Stimulated activated naive CD4-positive, alpha-beta T cell treated with Interleukin-2 at 50 U/mL for 16 hours (primary cell): Measurements from ENCODE around the gene DCTN3.
A peak's percentile ranks its signal among the peaks of the same experiment; 100 is the strongest.

Experiments used
- DNase-seq: peaks from one replicate; lab custom pipeline; 2025; lab: John Stamatoyannopoulos, UW

DCTN3 gene

GRCh38 chr9:34620061-34620994 is at the start of gene DCTN3:
Gene DCTN3 (minus strand): TSS chr9:34620495. CDS start chr9:34620464, 31 bp downstream.
- peak; percentile 92 for DNase-seq

- peak; percentile 81 for DNase-seq
Measured at GRCh38 chr9:34665381-34666250, 45.3 kb upstream of the DCTN3 start.

- DNase-seq, result no peak
Measured at GRCh38 chr9:34665067-34665380, 44.7 kb upstream of the DCTN3 start.

- DNase-seq, result peak; percentile 56
Measured at GRCh38 chr9:34664281-34665066, 44.2 kb upstream of the DCTN3 start.

GRCh38 chr9:34663303-34663605 is 43.0 kb upstream of the DCTN3 start:
- DNase-seq, result no peak

GRCh38 chr9:34662526-34663302 is 42.4 kb upstream of the DCTN3 start, which contains the start of gene CCL27:
Gene CCL27 (minus strand): TSS chr9:34662657. CDS start chr9:34662633, 24 bp downstream.
- no peak for DNase-seq

GRCh38 chr9:34659592-34660253 is 39.4 kb upstream of the DCTN3 start:
- no peak for DNase-seq

GRCh38 chr9:34658461-34658860 is 38.2 kb upstream of the DCTN3 start:
- DNase-seq, result no peak

GRCh38 chr9:34656992-34657391 is 36.7 kb upstream of the DCTN3 start:
- no peak for DNase-seq

- no peak for DNase-seq
Measured at GRCh38 chr9:34655394-34655793, 35.1 kb upstream of the DCTN3 start.

GRCh38 chr9:34654323-34655051 is 34.2 kb upstream of the DCTN3 start:
- DNase-seq, result no peak

GRCh38 chr9:34653151-34654072 is 33.1 kb upstream of the DCTN3 start:
- DNase-seq, result no peak

GRCh38 chr9:34652602-34653000 is 32.3 kb upstream of the DCTN3 start:
- DNase-seq, result no peak

GRCh38 chr9:34651876-34652601 is 31.7 kb upstream of the DCTN3 start, which contains the start of gene IL11RA:
Gene IL11RA (plus strand): TSS chr9:34652185. CDS start chr9:34655218, 3,033 bp downstream.
- DNase-seq, result peak; percentile 58

- DNase-seq, result no peak
Measured at GRCh38 chr9:34651321-34651720, 31.0 kb upstream of the DCTN3 start.

GRCh38 chr9:34650816-34651215 is 30.5 kb upstream of the DCTN3 start:
- no peak for DNase-seq

- no peak for DNase-seq
Measured at GRCh38 chr9:34648673-34649072, 28.4 kb upstream of the DCTN3 start.

GRCh38 chr9:34647651-34648050 is 27.4 kb upstream of the DCTN3 start:
- DNase-seq, result peak; percentile 11
